Neural cell (in vitro differentiated cells): ENCODE data around the gene FAM241A. TPM values are rescaled to one million over a fixed set of nuclear protein-coding genes. Genes with fewer than 3 reads are reported as not detected.

Experiments used
- H2AFZ ChIP-seq: fragments of 200-600, 300-800 bp; sonication (generic), shearing (Covaris generic); 2 replicates; pipeline ENCODE4 v1.6.0; 2014; ENCODE audit warnings: low read depth, mild to moderate bottlenecking, antibody characterized with exemption, low read length, moderate library complexity
- H3F3A ChIP-seq: fragments of 200-600 bp; shearing (Covaris generic); 2 replicates; pipeline ENCODE4 v1.6.1; 2016; ENCODE audit warnings: mild to moderate bottlenecking, moderate library complexity, mixed read lengths, antibody characterized with exemption, low read length; ENCODE audit not compliant: insufficient read depth, poor library complexity, severe bottlenecking
- H3K27ac ChIP-seq: fragments of 200-600, 300-800 bp; sonication (generic), shearing (Covaris generic); 2 replicates; pipeline ENCODE4 v1.5.1; 2014; ENCODE audit warnings: mild to moderate bottlenecking, low read length, moderate library complexity
- H3K27me3 ChIP-seq: fragments of 300-800, 200-600 bp; sonication (generic), shearing (Covaris generic); 2 replicates; pipeline ENCODE4 v1.6.0; 2014; ENCODE audit warnings: mild to moderate bottlenecking, low read depth, low read length, moderate library complexity; ENCODE audit not compliant: insufficient read depth
- H3K36me3 ChIP-seq: fragments of 300-800, 200-600 bp; sonication (generic), shearing (Covaris generic); 2 replicates; pipeline ENCODE4 v1.5.1; 2014; ENCODE audit warnings: mild to moderate bottlenecking, antibody characterized with exemption, low read length, moderate library complexity; ENCODE audit not compliant: insufficient read depth
- H3K4me2 ChIP-seq: fragments of 300-800, 200-600 bp; sonication (generic), shearing (Covaris generic); 2 replicates; pipeline ENCODE4 v1.6.0; 2014; ENCODE audit warnings: mild to moderate bottlenecking, low read length
- H3K4me3 ChIP-seq: fragments of 300-800, 200-600 bp; sonication (generic), shearing (Covaris generic); 2 replicates; pipeline ENCODE4 v1.5.1; 2014; ENCODE audit warnings: mild to moderate bottlenecking, low read length, moderate library complexity
- H3K79me2 ChIP-seq: fragments of 200-600 bp; shearing (Covaris generic); replicated peaks from 2 replicates; pipeline ENCODE4 v1.6.0; 2014; ENCODE audit warnings: mild to moderate bottlenecking, low read length, moderate library complexity; ENCODE audit not compliant: insufficient read depth
- H3K9ac ChIP-seq: fragments of 300-800, 200-600 bp; sonication (generic), shearing (Covaris generic); 2 replicates; pipeline ENCODE4 v1.6.1; 2016; ENCODE audit warnings: mild to moderate bottlenecking, low read length, mixed read lengths
- H3K9me2 ChIP-seq: fragments of 200-600 bp; shearing (Covaris generic); 2 replicates; pipeline ENCODE4 v1.6.1; 2016; ENCODE audit warnings: mild to moderate bottlenecking, low read length, mixed read lengths; ENCODE audit not compliant: insufficient read depth
- H3K9me3 ChIP-seq: fragments of 200-600, 300-800 bp; sonication (generic), shearing (Covaris generic); 2 replicates; pipeline ENCODE4 v1.6.1; 2016; ENCODE audit warnings: mild to moderate bottlenecking, mixed run types, low read length, moderate library complexity, mixed read lengths
- H4K20me1 ChIP-seq: fragments of 200-600 bp; shearing (Covaris generic); 2 replicates; pipeline ENCODE4 v1.6.1; 2016; ENCODE audit warnings: mild to moderate bottlenecking, mixed run types; ENCODE audit not compliant: insufficient read depth
- EP300 ChIP-seq: fragments of 450-650 bp; conservative IDR thresholded peaks from 2 replicates; pipeline ENCODE4 v1.6.1; 2014; ENCODE audit warnings: antibody characterized with exemption, mild to moderate bottlenecking, moderate library complexity; ENCODE audit not compliant: poor library complexity, severe bottlenecking
- EZH2 ChIP-seq: fragments of 200-600, 300-800 bp; shearing (Covaris generic), sonication (generic); IDR thresholded peaks from 2 replicates; pipeline ENCODE4 v1.6.1; 2014; ENCODE audit warnings: antibody characterized with exemption, low read length, borderline replicate concordance, mild to moderate bottlenecking; ENCODE audit not compliant: insufficient read depth, poor library complexity, severe bottlenecking
- MXI1 ChIP-seq: fragments of 450-650 bp; conservative IDR thresholded peaks from 2 replicates; pipeline ENCODE4 v1.6.1; 2014; ENCODE audit warnings: antibody characterized with exemption, mild to moderate bottlenecking; ENCODE audit not compliant: poor library complexity, severe bottlenecking
- POLR2AphosphoS5 ChIP-seq: IDR thresholded peaks from 2 replicates; pipeline ENCODE4 v1.6.1; 2012
- RAD21 ChIP-seq: fragments of 450-650 bp; conservative IDR thresholded peaks from 2 replicates; pipeline ENCODE4 v1.6.1; 2014; ENCODE audit warnings: antibody characterized with exemption, mild to moderate bottlenecking, moderate library complexity
- SMC3 ChIP-seq: fragments of 450-650 bp; conservative IDR thresholded peaks from 2 replicates; pipeline ENCODE4 v1.6.1; 2014; ENCODE audit warnings: antibody characterized with exemption, mild to moderate bottlenecking, moderate library complexity; ENCODE audit not compliant: poor library complexity
- TAF1 ChIP-seq: IDR thresholded peaks from 2 replicates; pipeline ENCODE4 v1.6.1; 2012; ENCODE audit warnings: low read depth
- polyA plus RNA-seq: library from polyadenylated mRNA; depleted of rRNA; stranded (reverse); fragments of >200 nt; gene quantifications from 2 replicates; pipeline ENCODE4 v1.2.3, GENCODE V29; 2014
- TF ChIP-seq, protein P1 (sequence below): fragments of 450-650 bp; IDR thresholded peaks from 2 replicates; pipeline ENCODE4 v1.5.1; 2014; ENCODE audit warnings: antibody characterized with exemption, mild to moderate bottlenecking, moderate library complexity; ENCODE audit not compliant: poor library complexity, severe bottlenecking
- TF ChIP-seq, protein P2 (sequence below): IDR thresholded peaks from 2 replicates; pipeline ENCODE4 v1.6.1; 2012; ENCODE audit warnings: borderline replicate concordance

The FAM241A gene
- polyA plus RNA-seq, 1 donor from 2014 or later: 0.59 TPM

DNA sequence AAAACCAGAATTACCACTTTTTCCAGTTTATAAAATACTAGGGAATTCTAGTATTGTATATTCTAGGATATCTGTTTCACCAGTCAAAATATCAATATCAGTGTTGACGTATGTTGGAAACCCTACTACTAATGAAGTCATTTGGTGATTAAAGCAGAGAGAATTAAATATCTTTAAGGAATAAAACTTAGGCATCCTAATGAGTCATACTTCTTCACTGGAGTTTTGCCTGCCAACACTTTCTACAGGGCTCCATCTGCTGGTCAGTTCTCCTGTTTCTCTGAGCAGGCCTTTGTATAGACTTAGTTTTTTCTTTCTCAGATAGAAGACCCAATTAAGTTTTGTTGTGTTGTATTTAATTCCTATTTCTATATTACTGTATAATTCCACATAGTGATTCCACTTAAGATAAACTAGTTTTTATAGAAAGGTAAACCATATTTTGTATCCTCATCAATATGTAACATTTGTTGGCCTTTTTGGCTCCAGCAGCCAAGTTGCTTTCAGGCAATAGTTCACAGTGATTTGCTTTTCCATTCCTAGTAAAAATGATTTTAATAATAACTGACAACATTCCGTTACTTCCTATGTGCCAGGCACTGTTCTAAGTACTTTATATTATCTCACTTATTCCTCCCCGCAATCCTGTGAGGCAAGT is 89.8 kb downstream of the FAM241A start:
- Histone ChIP-seq H3K9ac (no peak overlapping the region), H3K4me3 (no peak overlapping the region), H3K4me2 (peak overlapping the region; percentile 27), H3K79me2 (peaks cover 59% of the 10 kb centered on the region), H2AFZ (no peak overlapping the region), H4K20me1 (no peaks in the 10 kb centered on the region), H3K9me2 (no peaks in the 10 kb centered on the region), H3K27ac (no peak overlapping the region), H3K27me3 (no peaks in the 10 kb centered on the region), H3F3A (no peaks in the 10 kb centered on the region), H3K36me3 (no peaks in the 10 kb centered on the region), H3K9me3 (no peaks in the 10 kb centered on the region)
- TF ChIP-seq RAD21: peak; percentile 62
- TF ChIP-seq EP300: no peak
- TF ChIP-seq SMC3: peak; percentile 74
- TF ChIP-seq, protein P1, sequence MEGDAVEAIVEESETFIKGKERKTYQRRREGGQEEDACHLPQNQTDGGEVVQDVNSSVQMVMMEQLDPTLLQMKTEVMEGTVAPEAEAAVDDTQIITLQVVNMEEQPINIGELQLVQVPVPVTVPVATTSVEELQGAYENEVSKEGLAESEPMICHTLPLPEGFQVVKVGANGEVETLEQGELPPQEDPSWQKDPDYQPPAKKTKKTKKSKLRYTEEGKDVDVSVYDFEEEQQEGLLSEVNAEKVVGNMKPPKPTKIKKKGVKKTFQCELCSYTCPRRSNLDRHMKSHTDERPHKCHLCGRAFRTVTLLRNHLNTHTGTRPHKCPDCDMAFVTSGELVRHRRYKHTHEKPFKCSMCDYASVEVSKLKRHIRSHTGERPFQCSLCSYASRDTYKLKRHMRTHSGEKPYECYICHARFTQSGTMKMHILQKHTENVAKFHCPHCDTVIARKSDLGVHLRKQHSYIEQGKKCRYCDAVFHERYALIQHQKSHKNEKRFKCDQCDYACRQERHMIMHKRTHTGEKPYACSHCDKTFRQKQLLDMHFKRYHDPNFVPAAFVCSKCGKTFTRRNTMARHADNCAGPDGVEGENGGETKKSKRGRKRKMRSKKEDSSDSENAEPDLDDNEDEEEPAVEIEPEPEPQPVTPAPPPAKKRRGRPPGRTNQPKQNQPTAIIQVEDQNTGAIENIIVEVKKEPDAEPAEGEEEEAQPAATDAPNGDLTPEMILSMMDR: peak; percentile 71

DNA sequence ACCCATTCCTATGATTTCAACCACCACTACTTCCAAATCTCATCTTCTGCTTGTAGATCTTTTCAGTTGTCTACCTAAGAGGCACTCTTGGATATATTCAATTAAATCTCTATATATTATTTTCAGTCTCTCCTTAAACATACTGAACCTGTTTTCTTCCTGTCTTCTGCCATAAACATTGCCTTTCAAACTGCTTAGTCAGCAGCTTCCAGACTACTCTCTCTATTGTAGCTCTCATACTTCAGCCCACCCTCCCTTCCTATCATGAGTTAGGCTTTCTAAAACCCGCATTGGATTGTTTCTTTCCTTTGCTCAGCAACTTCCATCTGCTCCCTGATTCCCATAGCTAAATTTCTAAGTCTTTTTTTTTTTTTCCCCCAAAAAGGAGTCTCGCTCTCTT is 90.8 kb downstream of the FAM241A start:
- Histone ChIP-seq H3K4me3 (no peak overlapping the region), H3K4me2 (no peak overlapping the region), H4K20me1 (no peaks in the 10 kb centered on the region)

More for the DNA sequence above, 90.8 kb downstream of the FAM241A start:
- no peaks in the 10 kb centered on the region for H3K27me3 ChIP-seq
- no peaks in the 10 kb centered on the region for H3K9me2 ChIP-seq
- no peak overlapping the region for H3K27ac ChIP-seq
- no peaks in the 10 kb centered on the region for H3K9me3 ChIP-seq
- peaks cover 60% of the 10 kb centered on the region for H3K79me2 ChIP-seq
- no peak overlapping the region for H3K9ac ChIP-seq
- H3K36me3 ChIP-seq: no peaks in the 10 kb centered on the region
- H2AFZ ChIP-seq: no peak overlapping the region
- no peaks in the 10 kb centered on the region for H3F3A ChIP-seq
- TF ChIP-seq, protein P2, sequence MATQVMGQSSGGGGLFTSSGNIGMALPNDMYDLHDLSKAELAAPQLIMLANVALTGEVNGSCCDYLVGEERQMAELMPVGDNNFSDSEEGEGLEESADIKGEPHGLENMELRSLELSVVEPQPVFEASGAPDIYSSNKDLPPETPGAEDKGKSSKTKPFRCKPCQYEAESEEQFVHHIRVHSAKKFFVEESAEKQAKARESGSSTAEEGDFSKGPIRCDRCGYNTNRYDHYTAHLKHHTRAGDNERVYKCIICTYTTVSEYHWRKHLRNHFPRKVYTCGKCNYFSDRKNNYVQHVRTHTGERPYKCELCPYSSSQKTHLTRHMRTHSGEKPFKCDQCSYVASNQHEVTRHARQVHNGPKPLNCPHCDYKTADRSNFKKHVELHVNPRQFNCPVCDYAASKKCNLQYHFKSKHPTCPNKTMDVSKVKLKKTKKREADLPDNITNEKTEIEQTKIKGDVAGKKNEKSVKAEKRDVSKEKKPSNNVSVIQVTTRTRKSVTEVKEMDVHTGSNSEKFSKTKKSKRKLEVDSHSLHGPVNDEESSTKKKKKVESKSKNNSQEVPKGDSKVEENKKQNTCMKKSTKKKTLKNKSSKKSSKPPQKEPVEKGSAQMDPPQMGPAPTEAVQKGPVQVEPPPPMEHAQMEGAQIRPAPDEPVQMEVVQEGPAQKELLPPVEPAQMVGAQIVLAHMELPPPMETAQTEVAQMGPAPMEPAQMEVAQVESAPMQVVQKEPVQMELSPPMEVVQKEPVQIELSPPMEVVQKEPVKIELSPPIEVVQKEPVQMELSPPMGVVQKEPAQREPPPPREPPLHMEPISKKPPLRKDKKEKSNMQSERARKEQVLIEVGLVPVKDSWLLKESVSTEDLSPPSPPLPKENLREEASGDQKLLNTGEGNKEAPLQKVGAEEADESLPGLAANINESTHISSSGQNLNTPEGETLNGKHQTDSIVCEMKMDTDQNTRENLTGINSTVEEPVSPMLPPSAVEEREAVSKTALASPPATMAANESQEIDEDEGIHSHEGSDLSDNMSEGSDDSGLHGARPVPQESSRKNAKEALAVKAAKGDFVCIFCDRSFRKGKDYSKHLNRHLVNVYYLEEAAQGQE: no peak
- TF ChIP-seq MXI1 (no peak), POLR2AphosphoS5 (no peak), SMC3 (no peak), RAD21 (no peak), TAF1 (no peak), EZH2 (no peak), EP300 (no peak)
- TF ChIP-seq, protein P1: no peak
